Central memory CD8-positive, alpha-beta T cell (primary cell): ENCODE measurements around the gene TUBB2B.
"Not testable (repeated sequence)": the region's sequence is repeated elsewhere in the genome, so short reads cannot be mapped to it uniquely, and the experiment has no call there.

Experiments used
- ATAC-seq: fragments of 150-1000 bp; cut with Tn5 transposase; replicated peaks from 2 replicates; pipeline ENCODE4 v1.10.0; 2022; ENCODE audit warnings: mild to moderate bottlenecking, moderate FRiP score, moderate number of reproducible peaks; ENCODE audit not compliant: poor library complexity, severe bottlenecking; ENCODE audit errors: extremely low read depth
- DNase-seq, 2 donors: peaks; one replicate each; pipeline ENCODE4 v3.0.0; 2021; ENCODE audit warnings: low spot score in 2 of 2
- H3K27ac Mint-ChIP-seq: one replicate; pipeline ENCODE4 v1.8.0; 2022; ENCODE audit warnings: low read depth, mild to moderate bottlenecking, moderate library complexity, mixed read lengths
- H3K27me3 Mint-ChIP-seq: one replicate; pipeline ENCODE4 v1.8.0; 2022; ENCODE audit warnings: mixed read lengths
- H3K36me3 Mint-ChIP-seq: one replicate; pipeline ENCODE4 v1.8.0; 2022; ENCODE audit warnings: mild to moderate bottlenecking, moderate library complexity, mixed read lengths; ENCODE audit not compliant: insufficient read depth
- H3K4me1 Mint-ChIP-seq: one replicate; pipeline ENCODE4 v1.8.0; 2022; ENCODE audit warnings: mixed read lengths
- H3K4me3 Mint-ChIP-seq: one replicate; pipeline ENCODE4 v1.8.0; 2022; ENCODE audit warnings: mild to moderate bottlenecking, moderate library complexity, mixed read lengths
- H3K9me3 Mint-ChIP-seq: one replicate; pipeline ENCODE4 v1.8.0; 2022; ENCODE audit warnings: mixed read lengths

The TUBB2B gene

DNA sequence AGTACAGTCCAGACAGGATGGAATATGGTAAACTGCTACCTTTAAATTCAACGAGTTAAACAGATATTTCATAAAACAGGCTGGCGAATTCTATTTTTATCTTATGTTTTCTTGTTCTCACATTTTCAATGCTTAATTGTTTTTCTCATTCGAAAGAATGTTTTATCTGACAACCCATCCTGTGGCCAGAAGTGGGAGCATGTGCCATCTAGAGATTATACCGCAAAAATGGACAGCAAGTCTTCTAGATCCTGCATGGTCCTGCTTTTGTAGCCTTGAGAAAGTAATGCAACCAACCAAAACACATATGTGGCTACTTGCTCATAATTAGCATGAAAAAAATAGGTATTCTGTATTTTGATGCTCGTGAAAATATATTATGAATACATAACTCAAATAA, 30.7 kb downstream of the TUBB2B start:
- Mint-ChIP-seq H3K9me3 (no peaks in the 10 kb centered on the region), H3K4me3 (no peak overlapping the region)

DNA sequence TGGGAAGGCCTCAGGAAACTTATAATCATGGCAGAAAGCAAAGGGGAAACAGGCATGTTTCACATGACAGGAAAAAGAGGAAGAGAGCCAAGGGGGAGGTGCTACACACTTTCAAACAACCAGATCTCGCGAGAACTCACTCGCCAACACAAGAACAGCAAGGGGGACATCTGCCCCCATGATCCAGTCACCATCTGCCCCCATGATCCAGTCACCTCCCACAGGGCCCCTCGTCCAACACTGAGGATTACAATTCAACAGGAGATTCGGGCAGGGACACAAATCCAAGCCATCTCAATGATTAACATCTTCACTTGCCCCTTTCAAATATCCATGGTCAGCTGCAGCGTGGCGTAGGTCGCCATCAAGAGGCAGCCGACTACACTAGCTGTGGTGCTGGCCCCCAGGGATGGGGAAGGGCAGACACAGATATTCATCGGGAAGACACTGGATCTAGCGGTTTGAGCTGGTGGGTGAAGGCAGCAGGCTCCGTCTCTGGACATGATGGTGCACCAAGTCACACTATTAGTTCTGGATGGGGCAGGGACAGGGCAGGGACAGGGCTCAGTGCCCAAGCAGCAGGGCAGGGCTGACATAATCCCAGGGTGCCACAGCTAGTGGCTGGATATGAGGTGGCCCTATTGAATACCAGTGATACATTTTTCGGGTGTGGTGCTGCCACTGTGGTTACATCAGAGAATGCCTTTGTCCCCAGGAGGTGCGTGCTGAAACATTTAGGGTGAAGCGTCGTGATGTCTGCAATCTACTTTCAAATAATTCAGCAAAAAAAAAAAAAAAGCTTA, 31.6 kb downstream of the TUBB2B start:
- ATAC-seq = no peak

More for the DNA sequence above, 30.7 kb downstream of the TUBB2B start:
- ATAC-seq (no peak), DNase-seq (no peak)
- peaks cover 29% of the 10 kb centered on the region for H3K27me3 Mint-ChIP-seq
- no peaks in the 10 kb centered on the region for H3K36me3 Mint-ChIP-seq
- H3K4me1 Mint-ChIP-seq = no peaks in the 10 kb centered on the region
- H3K27ac Mint-ChIP-seq = no peak overlapping the region

DNA sequence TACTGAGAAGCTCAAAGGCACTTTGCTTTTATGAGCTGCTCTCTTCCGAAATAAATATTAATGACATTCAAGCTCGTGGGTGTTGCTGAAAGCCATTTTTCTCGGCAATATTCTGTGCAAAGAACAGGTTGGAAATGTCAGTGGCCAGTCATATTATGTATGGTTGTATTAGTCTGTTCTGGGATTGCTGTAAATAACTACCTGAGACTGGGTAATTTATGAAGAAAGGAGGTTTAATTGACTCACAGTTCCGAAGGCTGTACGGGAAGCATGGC, 32.1 kb downstream of the TUBB2B start:
- ATAC-seq (no peak), DNase-seq (no peak)
- no peaks in the 10 kb centered on the region for H3K4me1 Mint-ChIP-seq
- H3K4me3 Mint-ChIP-seq = no peak overlapping the region
- no peaks in the 10 kb centered on the region for H3K36me3 Mint-ChIP-seq
- H3K27me3 Mint-ChIP-seq = peaks cover 32% of the 10 kb centered on the region
- H3K27ac Mint-ChIP-seq = no peak overlapping the region
- no peaks in the 10 kb centered on the region for H3K9me3 Mint-ChIP-seq

More for the DNA sequence above, 31.6 kb downstream of the TUBB2B start:
- H3K9me3 Mint-ChIP-seq = no peaks in the 10 kb centered on the region
- H3K27ac Mint-ChIP-seq = no peak overlapping the region
- no peaks in the 10 kb centered on the region for H3K4me1 Mint-ChIP-seq
- no peaks in the 10 kb centered on the region for H3K36me3 Mint-ChIP-seq
- H3K27me3 Mint-ChIP-seq = peaks cover 32% of the 10 kb centered on the region
- DNase-seq = no peak
- no peak overlapping the region for H3K4me3 Mint-ChIP-seq

DNA sequence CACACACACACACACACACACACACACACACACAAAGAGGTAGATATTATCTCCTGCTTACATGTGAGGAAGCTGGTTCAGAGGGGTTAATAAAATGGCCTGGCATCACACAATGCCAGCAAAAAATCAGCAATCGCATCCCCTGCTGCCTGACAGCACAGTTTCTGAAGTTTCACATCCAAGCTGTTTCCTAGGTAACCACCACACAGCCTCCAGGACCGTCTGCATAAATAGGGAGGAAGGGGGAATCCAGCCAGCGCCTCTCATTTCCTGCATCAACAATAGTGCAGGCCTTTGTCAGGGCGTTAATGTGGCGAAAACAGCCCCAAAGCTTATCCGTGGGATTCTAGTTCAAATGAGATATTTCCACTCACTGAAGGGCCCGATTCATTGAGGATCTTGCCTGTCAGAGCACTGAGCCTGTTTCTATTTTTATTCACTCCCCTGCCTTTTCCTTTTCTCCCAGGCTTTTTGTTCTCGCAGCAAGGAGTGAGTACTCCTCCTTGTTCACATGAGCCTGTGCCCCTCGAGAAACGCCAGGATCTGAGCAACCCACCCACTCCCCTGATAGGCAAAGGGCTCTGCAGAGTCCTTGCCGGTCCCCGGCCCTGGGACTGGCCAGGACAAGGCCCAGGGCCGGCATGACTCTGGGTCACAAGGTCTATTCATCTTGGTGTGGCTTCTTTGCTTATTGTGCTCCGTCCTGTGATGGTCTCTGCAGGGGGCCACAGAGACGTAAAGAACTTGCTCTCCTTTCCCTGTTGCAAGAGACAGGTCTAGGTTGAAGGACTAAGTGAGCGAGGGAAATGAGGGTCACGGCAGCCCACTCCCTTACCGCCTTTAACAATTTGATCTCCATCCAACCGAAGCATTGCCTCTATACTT, 32.7 kb downstream of the TUBB2B start:
- H3K27me3 Mint-ChIP-seq = peaks cover 32% of the 10 kb centered on the region
- H3K36me3 Mint-ChIP-seq = no peaks in the 10 kb centered on the region

DNA sequence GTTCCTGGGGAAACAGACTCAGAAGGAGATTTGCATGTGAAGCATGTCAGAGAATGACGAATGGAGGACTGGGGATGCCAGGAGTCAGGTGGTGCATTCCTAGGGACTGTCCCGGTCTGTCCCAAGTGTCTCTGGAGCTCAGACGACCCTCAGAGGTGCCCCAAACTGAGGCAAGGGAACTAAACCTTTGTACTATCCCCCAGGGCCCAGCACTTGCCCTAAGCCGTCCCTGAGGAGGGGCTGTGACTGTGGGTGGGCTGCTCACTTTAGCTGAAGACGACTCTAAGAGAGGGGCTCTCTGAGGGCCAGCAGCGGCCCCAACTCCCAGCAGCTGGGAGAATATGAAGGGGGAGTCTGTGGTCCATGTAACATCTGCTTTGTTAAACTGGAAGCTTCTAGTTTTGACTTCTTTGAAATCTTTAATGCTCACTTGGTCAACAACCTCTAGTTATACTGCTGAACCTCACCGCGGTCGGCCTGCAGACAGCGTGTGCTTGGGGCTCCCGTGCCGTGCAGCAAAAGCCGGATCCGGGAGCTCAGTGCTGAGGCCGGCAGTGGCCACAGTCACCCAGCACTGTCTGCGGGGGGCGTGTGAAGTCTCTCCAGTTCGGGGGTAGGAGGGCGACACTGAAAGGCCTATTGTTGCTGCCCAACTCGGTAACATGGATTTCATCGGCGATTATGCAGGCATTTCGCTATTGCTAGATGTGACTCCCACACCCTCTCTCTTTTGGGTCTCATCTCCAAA, 34.2 kb downstream of the TUBB2B start:
- no peaks in the 10 kb centered on the region for H3K4me1 Mint-ChIP-seq
- DNase-seq (no peak), ATAC-seq (no peak)
- no peaks in the 10 kb centered on the region for H3K9me3 Mint-ChIP-seq
- H3K4me3 Mint-ChIP-seq = no peak overlapping the region
- H3K27me3 Mint-ChIP-seq = peaks cover 36% of the 10 kb centered on the region
- H3K27ac Mint-ChIP-seq = no peak overlapping the region
- no peaks in the 10 kb centered on the region for H3K36me3 Mint-ChIP-seq

More for the DNA sequence above, 32.7 kb downstream of the TUBB2B start:
- no peak overlapping the region for H3K4me3 Mint-ChIP-seq
- H3K4me1 Mint-ChIP-seq = no peaks in the 10 kb centered on the region
- no peaks in the 10 kb centered on the region for H3K9me3 Mint-ChIP-seq
- DNase-seq = no peak
- no peak overlapping the region for H3K27ac Mint-ChIP-seq
- no peak for ATAC-seq

DNA sequence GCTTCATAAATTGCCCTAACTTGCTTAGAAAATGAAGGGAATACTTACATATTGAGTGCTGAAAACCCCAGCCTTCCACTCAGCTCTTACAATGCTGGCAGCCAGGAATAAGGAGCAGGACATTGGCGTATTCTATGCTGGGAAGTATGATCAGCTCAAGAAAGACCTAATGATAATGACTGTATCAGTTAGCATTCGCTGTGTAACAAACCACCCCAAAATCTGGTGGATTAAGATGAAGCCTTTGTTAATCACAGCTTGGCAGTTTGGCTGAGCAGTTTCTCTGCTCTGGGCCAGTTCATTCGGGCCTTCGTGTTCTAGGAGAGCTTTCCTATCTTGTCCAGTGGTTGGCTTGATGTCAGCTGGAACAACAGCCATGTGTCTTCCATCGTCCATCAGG, 36.7 kb downstream of the TUBB2B start:
- ATAC-seq (no peak), DNase-seq (no peak)
- Mint-ChIP-seq H3K4me1 (no peaks in the 10 kb centered on the region), H3K27ac (no peak overlapping the region), H3K36me3 (no peaks in the 10 kb centered on the region), H3K27me3 (peaks cover 56% of the 10 kb centered on the region), H3K4me3 (no peak overlapping the region), H3K9me3 (no peaks in the 10 kb centered on the region)

DNA sequence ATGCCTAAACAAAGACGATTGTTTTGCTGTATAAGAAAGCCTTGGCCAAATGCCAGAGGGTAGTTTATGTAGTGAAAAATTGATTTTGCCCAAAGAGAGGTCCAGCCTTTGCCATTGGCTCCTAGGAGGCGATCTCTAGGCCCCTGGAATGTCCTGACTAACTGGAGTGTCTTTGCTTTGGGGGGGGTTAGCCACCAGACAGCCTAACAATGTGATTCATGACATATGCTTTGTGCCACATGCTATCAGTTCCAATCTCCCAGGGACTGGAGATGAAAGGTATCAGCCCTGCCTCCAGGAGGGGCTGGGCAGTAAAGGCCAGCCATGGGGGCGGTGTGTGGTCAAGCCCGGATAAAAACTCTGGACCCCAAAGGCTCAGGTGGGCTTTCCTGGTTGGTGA, 37.4 kb downstream of the TUBB2B start:
- Mint-ChIP-seq H3K9me3 (no peaks in the 10 kb centered on the region), H3K27ac (no peak overlapping the region), H3K27me3 (peaks cover 63% of the 10 kb centered on the region), H3K36me3 (no peaks in the 10 kb centered on the region), H3K4me1 (no peaks in the 10 kb centered on the region), H3K4me3 (no peak overlapping the region)
- DNase-seq (no peak), ATAC-seq (no peak)

DNA sequence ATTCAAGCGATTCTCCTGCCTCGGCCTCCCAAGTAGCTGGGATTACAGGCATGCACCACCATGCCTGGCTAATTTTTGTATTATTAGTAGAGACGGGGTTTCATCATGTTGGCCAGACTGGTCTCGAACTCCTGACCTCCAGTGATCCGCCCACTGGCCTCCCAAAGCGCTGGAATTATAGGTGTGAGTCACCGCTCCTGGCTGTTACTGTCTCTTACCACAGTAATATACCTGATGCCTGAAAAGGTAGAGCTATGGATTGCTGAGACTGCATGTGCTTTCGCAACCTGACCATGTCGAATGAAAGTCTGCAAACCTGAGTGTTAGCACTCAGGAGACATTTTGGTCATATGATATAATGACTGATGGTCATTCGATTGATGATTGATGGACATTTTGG, 38.3 kb downstream of the TUBB2B start:
- DNase-seq, H3K9me3 Mint-ChIP-seq, H3K4me3 Mint-ChIP-seq, H3K36me3 Mint-ChIP-seq, H3K27ac Mint-ChIP-seq, ATAC-seq, H3K4me1 Mint-ChIP-seq: not testable (repeated sequence)
- H3K27me3 Mint-ChIP-seq = peaks cover 72% of the 10 kb centered on the region

DNA sequence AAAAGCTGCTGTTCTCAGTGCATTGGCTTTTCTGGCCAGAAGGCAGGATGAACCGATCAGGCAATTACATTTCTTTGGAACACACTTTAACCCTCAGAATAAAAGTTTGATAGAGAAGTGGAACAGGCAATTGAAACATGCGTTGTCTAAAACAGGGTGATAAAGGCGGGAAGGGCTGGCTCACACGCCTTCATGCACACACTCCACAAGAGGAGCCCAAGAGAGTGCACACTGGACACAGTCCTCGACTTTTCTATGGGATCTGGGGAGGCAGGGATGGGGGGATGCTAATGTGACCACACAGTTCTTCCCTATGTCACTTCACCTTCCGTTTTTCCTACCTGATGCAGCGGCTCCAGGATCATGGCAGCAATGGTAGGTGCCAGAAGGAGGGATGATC, 39.2 kb downstream of the TUBB2B start:
- Mint-ChIP-seq H3K9me3 (no peaks in the 10 kb centered on the region), H3K4me1 (no peaks in the 10 kb centered on the region), H3K4me3 (no peak overlapping the region), H3K27ac (no peak overlapping the region), H3K36me3 (no peaks in the 10 kb centered on the region), H3K27me3 (peaks cover 81% of the 10 kb centered on the region)
- DNase-seq = no peak
- no peak for ATAC-seq

DNA sequence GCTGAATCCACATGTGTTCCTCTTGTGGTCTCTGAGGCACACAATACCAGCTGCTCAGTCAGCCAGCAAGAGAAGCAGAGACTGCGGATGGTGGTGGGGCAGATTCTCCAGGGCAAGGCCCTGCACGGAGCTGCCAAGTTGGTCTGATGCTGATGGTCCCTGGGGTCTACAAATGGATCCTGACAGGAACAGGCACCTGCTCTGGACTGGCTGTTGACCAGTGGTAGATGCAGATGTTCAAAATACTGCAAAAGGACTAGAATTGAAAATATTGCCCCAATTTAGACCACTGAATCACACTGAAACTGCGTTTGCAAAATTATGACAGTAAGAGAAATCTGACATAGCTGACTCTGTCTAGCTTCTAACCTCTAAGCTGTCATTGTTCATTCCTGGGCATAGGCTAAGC, 40.5 kb downstream of the TUBB2B start:
- ATAC-seq = no peak
- H3K4me1 Mint-ChIP-seq = no peaks in the 10 kb centered on the region

DNA sequence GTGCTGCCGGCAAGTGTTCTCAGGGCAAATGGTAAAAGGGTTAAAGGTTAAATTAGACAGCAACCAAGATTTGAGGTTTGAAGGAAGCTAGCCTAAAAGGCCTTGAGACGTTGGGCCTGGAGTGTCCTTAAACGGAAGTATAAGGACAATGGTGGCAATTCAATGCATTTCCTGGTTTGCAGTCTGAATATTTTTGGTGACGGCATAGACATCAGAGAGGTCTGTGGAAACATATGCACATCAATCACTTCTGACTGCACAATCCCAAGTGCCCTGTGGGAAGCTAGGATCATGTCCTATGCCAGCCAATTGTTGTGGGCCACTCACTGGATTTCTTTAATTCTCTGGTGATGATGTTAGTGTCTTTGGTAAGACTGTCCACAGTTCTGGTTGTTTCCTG, 44.4 kb downstream of the TUBB2B start:
- ATAC-seq (no peak), DNase-seq (no peak)
- no peaks in the 10 kb centered on the region for H3K4me1 Mint-ChIP-seq
- H3K4me3 Mint-ChIP-seq = no peak overlapping the region
- H3K36me3 Mint-ChIP-seq = peaks cover 2% of the 10 kb centered on the region
- H3K27me3 Mint-ChIP-seq = peaks cover 77% of the 10 kb centered on the region
- H3K27ac Mint-ChIP-seq = no peak overlapping the region
- no peaks in the 10 kb centered on the region for H3K9me3 Mint-ChIP-seq

More for the DNA sequence above, 40.5 kb downstream of the TUBB2B start:
- Mint-ChIP-seq H3K27me3 (peaks cover 82% of the 10 kb centered on the region), H3K9me3 (no peaks in the 10 kb centered on the region), H3K4me3 (no peak overlapping the region), H3K27ac (no peak overlapping the region), H3K36me3 (no peaks in the 10 kb centered on the region)
- DNase-seq = no peak

DNA sequence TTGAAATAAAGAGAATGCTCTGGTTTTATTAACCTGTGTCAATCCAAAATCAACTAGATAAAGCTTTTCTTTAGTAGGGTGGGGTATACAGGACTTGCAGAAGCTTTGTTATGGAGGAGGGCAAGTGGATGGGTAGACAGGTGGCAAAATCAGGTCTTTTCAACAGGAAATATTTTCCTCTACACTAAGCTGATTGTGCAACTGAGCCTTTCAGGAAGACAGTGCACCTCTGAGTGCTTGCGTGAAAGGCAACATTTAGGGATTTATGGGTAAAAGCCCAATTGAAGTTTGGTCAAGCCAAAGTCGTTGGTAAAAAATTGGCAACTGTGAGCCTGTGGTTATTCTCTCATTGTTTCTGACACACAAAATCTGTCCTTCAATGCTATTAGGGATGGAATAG, 46.3 kb downstream of the TUBB2B start:
- DNase-seq (no peak), ATAC-seq (no peak)
- Mint-ChIP-seq H3K9me3 (no peaks in the 10 kb centered on the region), H3K4me3 (no peak overlapping the region), H3K27me3 (peaks cover 66% of the 10 kb centered on the region), H3K4me1 (no peaks in the 10 kb centered on the region), H3K36me3 (peaks cover 2% of the 10 kb centered on the region), H3K27ac (no peak overlapping the region)
